ENCODE measurements around the gene CASP8.

DNA sequence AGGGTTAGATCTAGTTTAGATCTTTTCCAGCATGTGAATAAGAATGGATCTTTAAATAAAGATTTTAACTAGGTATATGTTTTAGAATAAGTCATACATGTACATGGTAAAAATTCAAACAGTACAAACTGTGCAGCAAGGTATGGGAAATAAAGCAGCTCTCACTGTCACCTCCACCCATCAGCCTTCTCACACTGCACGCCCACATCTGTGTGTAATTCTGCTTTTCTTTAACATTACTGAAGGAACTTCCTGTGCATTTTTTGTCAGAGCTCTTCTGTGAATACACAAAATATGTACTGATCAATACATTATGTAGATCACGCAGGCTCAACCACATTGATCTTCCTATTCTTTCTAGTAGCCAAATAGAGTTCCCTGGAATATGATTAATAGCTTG, 3.4 kb downstream of the CASP8 start:
- TF ChIP-seq, protein P1, sequence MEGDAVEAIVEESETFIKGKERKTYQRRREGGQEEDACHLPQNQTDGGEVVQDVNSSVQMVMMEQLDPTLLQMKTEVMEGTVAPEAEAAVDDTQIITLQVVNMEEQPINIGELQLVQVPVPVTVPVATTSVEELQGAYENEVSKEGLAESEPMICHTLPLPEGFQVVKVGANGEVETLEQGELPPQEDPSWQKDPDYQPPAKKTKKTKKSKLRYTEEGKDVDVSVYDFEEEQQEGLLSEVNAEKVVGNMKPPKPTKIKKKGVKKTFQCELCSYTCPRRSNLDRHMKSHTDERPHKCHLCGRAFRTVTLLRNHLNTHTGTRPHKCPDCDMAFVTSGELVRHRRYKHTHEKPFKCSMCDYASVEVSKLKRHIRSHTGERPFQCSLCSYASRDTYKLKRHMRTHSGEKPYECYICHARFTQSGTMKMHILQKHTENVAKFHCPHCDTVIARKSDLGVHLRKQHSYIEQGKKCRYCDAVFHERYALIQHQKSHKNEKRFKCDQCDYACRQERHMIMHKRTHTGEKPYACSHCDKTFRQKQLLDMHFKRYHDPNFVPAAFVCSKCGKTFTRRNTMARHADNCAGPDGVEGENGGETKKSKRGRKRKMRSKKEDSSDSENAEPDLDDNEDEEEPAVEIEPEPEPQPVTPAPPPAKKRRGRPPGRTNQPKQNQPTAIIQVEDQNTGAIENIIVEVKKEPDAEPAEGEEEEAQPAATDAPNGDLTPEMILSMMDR (IDR thresholded peaks at IDR 0.05; ENCODE audit: poor library complexity, severe bottlenecking) = no peak
- TF ChIP-seq EP300 (conservative IDR thresholded peaks at IDR 0.05; ENCODE audit: poor library complexity, severe bottlenecking) = no peak
- TF ChIP-seq, protein P2, sequence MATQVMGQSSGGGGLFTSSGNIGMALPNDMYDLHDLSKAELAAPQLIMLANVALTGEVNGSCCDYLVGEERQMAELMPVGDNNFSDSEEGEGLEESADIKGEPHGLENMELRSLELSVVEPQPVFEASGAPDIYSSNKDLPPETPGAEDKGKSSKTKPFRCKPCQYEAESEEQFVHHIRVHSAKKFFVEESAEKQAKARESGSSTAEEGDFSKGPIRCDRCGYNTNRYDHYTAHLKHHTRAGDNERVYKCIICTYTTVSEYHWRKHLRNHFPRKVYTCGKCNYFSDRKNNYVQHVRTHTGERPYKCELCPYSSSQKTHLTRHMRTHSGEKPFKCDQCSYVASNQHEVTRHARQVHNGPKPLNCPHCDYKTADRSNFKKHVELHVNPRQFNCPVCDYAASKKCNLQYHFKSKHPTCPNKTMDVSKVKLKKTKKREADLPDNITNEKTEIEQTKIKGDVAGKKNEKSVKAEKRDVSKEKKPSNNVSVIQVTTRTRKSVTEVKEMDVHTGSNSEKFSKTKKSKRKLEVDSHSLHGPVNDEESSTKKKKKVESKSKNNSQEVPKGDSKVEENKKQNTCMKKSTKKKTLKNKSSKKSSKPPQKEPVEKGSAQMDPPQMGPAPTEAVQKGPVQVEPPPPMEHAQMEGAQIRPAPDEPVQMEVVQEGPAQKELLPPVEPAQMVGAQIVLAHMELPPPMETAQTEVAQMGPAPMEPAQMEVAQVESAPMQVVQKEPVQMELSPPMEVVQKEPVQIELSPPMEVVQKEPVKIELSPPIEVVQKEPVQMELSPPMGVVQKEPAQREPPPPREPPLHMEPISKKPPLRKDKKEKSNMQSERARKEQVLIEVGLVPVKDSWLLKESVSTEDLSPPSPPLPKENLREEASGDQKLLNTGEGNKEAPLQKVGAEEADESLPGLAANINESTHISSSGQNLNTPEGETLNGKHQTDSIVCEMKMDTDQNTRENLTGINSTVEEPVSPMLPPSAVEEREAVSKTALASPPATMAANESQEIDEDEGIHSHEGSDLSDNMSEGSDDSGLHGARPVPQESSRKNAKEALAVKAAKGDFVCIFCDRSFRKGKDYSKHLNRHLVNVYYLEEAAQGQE (IDR thresholded peaks at IDR 0.05; ENCODE audit: borderline replicate concordance) = no peak

Measured in neural cell (in vitro differentiated cells).